Hippocampal formation (tissue), 2 donors: ENCODE results near the gene YPEL2.
A peak's percentile ranks its signal among the peaks of the same experiment; 100 is the strongest.

ENCODE experiments used
- DNase-seq, 2 donors: peaks; one replicate each; lab custom pipeline; 2025; lab: John Stamatoyannopoulos, UW

The YPEL2 gene

DNA sequence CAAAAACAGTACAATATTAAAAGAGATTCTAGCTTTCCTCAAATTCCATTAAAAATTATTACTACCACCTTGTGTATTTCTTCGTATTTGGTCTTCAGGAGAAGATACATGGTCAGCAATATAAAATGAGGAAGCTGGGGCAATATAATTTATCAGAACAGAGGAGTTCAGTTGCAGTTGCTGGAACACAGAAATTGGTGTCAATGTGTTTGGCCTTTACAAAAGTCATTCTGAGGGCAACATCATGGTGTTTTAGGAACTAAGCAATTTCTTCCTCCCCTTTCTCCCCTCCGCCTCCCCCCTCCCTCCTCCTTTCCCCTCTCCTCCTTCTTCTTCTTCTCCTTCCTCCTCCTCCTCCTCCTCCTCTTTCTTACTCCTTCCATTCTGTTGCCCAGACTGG is 102.1 kb downstream of the YPEL2 start:
- no peak for DNase-seq

GRCh38 chr17:59434429-59434828 is 103.0 kb downstream of the YPEL2 start:
- no peak for DNase-seq

GRCh38 chr17:59435238-59435637 is 103.8 kb downstream of the YPEL2 start:
- no peak for DNase-seq

GRCh38 chr17:59436900-59437299 is 105.4 kb downstream of the YPEL2 start:
- DNase-seq = no peak

- no peak for DNase-seq
These were observed 106.4 kb downstream of the YPEL2 start for GRCh38 chr17:59437791-59438281.

DNA sequence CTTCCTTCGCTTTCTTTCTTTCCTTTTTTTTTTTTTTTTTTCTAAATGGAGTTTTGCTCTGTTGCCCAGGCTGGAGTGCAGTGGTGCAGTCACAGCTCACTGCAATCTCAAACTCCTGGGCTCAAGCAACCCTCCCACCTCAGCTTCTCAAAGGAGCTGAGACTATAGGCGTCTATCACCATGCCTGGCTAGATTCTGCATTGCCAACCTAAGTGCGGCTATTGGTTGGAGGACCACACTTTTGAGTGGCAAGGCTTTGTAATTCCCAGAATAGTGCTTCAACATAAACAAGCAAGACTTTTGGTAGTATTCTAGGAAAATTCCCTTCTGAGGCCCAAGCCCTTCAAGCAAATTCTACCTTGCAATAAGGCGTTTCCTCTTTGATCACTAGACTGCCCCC is 107.8 kb downstream of the YPEL2 start:
- DNase-seq = no peak

- no peak for DNase-seq
These were observed 108.3 kb downstream of the YPEL2 start for GRCh38 chr17:59439741-59440211.

DNA sequence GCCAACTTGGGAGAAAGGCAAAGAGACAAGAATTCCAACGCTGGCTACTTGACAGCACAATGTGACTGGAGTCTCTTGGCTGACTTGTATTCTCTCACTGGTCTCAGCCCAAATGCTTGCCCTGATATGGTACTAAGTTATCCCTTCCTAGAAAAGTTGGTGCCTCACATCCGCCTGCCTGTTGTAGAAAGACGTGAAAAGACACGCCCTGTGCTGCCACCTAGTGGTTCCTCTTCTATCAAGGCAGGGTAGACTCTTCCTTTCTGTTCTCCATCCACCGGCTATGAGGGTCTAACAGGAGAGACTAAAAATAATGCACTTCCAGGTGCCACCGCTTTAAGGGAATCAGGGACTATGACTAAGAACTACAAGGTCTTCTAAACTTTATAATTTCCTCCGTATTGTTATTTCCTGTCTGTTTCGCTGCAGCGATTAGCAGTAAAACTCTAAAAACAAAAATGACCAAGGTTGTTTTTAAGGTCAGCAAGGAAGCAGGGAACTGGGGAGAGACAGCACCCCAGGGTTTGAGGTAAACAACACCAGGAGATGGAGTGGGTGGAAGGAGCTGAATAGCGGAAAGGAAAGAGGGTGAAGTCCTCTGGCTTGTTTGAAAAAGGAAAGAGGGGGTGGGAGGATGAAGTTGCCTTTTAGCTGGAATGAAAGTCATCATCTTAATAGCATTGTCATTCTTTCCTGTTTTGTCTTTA is 109.5 kb downstream of the YPEL2 start:
- peak; percentile 79 to 87 for DNase-seq

GRCh38 chr17:59441464-59442096 is 110.1 kb downstream of the YPEL2 start:
- DNase-seq = no peak

- DNase-seq = no peak
These were observed 111.7 kb downstream of the YPEL2 start for GRCh38 chr17:59443106-59443505.
